GM19239 (cell line): ENCODE results near the gene SPATA45.
"Not testable (repeated sequence)": the region's sequence is repeated elsewhere in the genome, so short reads cannot be mapped to it uniquely, and the experiment has no call there.

ENCODE experiments used
- DNase-seq: peaks from one replicate; pipeline ENCODE4 v3.0.0; 2011; ENCODE audit warnings: low spot score; ENCODE audit not compliant: insufficient read length
- FAIRE-seq: peaks from 2 replicates; lab custom pipeline; 2011; peaks lifted over from hg19 to GRCh38; lab: Jason Lieb, UNC

The SPATA45 gene

DNA sequence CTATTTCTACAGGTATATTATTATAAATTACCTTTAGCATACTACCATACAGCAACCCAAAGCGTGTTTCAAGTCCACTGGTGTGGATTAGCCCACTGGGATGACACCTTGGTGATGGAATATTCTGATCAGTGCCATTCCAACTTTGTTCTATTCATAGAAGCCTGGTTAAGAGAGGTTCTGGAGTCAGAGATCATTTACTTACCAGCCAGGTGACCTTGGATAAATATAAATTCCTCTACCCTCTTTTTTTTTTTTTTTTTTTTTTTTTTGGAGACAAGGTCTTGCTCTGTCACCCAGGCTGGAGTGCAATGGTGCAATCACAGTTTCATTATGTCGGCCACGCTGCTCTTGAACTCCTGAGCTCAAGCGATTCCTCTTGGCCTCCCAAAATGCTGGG, at the start of gene SPATA45:
Gene SPATA45 (minus strand): TSS at position 101 of the 400 bp plus-strand sequence. CDS start 11,500 bp downstream, outside the sequence.
- no peak for FAIRE-seq
- no peak for DNase-seq

DNA sequence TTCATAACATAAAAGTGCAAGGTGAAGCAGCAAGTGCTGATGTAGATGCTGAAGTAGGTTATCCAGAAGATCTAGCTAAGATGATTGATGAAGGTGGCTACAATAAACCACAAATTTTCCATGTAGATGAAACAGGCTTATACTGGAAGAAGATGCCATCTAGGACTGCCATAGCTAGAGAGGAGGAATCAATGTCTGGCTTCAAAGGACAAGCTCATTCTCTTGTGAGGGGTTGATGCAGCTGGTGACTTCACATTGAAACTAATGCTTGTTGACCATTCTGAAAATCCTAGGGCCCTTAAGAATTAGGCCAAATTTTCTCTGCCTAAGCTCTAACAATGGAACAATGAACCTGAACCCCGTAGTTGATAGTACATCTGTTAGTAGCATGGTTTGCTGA, 44.7 kb upstream of the SPATA45 start:
- FAIRE-seq (no peak), DNase-seq (no peak)

DNA sequence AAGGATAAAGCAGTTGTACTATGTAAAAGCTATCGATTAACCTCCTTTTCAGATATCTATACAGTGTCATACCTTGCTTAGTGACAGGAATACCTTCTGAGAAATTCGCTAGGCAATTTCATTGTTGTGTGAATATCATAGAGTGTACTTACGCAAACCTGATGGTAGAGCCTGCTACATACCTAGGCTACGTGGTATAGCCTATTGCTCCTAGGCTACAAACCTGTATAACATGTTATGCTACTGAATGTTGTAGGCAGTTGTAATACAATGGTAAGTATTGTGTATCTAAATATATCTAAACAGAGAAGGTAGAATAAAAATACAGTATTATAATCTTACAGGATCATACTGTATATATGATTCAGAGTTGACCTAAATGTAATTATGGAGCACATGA, 37.1 kb upstream of the SPATA45 start:
- no peak for FAIRE-seq

DNA sequence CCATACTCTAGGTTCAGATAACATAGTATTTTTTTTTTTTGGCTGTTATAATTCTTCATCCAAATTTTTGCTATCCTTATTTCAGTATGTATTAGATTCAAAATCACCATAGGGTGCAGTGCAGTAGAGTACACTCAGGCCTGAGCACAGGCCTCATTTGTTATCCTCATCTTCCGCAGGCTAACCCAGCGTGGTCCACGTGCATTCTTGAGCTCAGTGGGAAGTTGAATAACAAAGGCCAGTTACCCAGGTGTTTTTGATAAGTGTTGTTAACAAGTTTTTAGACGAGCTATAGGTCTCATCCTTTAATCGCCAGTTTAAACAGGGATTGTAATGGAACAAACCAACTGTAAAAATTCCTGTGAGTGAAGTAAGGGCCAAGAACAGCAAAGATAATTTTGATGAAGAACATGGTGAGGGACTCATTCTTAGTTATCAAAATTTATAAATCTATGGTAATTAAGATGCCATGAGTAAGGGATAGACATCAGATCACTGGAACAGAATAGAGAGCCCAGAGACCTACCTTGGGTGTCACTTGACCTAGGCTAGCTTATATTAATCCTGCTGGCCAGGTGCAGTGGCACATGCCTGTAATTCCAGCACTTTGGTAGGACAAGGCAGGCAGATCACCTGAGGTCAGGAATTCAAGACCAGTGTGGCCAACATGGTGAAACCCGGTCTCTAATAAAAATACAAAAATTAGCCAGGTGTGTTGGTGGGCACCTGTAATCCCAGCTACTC, 32.7 kb upstream of the SPATA45 start:
- DNase-seq (no peak), FAIRE-seq (no peak)

More for the DNA sequence above, 37.1 kb upstream of the SPATA45 start:
- no peak for DNase-seq

DNA sequence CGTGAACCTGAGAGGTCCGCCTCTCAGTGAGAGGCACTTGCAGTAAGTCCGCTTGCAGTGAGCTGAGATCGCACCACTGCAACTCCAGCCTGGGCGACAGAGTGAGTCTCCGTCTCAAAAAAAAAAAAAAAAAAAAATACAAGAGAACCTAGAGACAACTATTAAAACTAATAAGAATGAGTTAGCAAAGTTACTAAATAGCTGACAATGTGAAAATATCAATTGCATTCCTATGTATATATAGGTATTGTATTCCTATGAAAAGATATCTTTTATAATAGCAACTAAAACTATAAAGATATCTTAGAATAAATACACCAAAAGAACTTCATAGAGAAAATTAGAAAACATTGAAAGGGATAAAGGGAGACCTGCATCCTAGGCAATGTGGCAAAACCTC, 31.0 kb upstream of the SPATA45 start:
- no peak for FAIRE-seq
- no peak for DNase-seq

DNA sequence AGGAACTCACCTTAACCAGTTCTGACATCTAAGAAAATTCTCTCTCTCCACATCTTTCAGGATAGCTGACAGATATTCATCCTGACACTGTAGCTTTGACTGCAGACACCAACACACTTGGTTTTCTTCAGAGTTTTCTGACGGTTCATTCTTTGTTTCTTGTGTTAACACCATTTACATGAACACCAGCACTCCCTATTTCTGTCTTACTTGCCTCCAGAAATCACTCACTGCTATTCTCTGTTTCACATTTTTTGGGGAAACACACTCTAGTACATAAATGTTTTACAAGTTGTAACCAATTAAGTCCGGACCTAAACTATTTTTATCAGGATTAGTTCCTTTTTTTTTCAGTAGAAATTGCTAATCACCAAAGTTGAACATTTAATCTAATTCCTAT, 26.1 kb upstream of the SPATA45 start:
- DNase-seq (no peak), FAIRE-seq (peak; percentile 95)

DNA sequence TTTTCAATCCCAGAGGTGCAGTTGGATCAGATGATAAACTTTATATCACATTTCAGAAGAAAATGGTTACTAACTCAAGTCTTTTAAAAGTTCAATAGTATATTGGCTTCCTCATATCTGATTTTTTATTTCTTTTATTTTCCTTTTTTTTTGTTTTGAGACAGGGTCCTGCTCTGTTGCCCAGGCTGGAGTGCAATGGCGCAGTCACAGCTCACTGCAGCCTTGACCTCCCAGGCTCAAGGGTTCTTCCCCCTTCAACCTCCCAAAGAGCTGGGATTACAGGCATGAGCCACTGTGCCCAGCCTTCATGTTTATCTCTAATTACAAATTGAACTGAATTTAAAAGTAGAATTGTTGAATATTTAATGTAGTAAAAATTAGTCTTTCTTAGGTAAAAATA, 24.5 kb upstream of the SPATA45 start:
- DNase-seq (no peak), FAIRE-seq (peak; percentile 26)

DNA sequence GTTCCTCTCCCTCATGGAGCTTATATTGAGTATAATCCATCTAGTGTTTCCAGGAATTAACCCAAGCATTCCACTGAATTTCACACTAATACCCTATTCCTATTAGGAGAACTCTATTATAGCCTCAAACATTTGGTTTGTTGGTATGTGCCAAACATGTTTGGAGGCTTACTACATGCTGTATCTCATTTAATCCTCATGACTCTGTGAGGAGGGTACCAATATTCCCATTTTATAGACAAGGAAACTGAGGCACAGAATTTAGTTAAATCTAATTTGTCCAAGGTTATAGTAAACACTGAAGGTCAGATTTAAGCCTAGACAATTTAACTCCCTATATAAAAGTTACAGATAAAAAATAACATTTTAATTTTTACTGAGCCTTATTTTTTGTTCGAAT, 19.7 kb upstream of the SPATA45 start:
- DNase-seq (no peak), FAIRE-seq (no peak)

DNA sequence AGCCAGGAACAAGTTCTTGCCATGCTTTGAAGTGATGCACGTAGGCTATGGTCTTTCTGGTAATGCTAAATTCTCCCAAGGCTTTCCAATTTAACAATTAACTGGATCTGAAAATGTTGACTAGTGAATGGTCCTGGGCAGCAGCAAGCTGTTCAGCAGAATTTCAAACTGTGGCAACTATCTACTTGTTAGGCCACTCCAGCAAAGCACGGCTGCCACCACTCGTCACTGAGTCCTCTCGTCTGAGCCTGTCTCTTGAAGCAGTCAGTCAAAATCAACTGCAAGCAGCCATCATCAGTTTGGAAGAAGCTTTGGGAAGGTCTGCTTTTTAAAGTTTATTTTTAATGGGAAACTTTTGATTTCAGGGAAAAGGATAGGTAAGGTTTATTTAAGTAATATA, 16.8 kb upstream of the SPATA45 start:
- FAIRE-seq (no peak), DNase-seq (no peak)

DNA sequence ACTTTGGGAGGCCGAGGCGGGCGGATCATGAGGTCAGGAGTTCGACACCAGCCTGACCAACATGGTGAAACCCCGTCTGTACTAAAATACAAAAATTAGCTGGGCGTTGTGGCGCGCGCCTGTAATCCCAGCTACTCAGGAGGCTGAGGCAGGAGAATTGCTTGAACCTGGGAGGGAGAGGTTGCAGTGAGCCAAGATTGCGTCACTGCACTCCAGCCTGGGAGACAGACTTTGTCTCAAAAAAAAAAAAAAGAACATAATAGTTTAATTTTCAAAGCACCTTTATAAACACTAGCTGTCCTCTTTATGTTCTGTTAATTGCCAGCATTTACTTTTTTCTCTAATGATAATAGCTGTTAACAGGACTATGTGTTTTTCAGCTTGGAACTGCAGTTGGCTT, 15.9 kb upstream of the SPATA45 start:
- FAIRE-seq = not testable (repeated sequence)

DNA sequence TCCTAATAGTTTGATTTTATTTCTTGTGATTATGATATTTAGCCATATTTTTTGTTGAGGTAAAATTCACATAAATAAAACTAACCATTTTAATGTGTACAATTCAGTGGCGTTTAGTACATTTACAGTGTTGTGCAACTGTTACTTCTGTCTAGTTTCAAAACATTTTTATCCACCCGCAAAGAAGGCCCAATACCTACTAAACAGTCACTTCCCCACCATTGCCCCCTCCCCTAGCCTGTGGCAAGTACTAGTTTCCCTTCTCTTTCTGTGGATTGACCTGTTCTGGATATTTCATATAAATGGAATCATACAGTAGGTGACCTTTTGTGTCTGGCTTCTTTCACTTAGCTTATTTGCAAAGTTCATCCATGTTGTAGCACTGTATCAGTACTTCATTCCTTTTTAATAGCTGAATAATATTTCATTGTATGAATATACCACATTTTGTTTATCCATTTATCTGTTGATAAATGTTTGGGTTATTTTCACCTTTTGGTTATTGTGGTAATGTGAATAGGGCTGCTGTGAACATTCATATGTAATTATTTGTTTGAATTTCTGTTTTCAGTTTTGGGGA, 14.8 kb upstream of the SPATA45 start:
- FAIRE-seq = no peak
- no peak for DNase-seq

More for the DNA sequence above, 15.9 kb upstream of the SPATA45 start:
- not testable (repeated sequence) for DNase-seq

DNA sequence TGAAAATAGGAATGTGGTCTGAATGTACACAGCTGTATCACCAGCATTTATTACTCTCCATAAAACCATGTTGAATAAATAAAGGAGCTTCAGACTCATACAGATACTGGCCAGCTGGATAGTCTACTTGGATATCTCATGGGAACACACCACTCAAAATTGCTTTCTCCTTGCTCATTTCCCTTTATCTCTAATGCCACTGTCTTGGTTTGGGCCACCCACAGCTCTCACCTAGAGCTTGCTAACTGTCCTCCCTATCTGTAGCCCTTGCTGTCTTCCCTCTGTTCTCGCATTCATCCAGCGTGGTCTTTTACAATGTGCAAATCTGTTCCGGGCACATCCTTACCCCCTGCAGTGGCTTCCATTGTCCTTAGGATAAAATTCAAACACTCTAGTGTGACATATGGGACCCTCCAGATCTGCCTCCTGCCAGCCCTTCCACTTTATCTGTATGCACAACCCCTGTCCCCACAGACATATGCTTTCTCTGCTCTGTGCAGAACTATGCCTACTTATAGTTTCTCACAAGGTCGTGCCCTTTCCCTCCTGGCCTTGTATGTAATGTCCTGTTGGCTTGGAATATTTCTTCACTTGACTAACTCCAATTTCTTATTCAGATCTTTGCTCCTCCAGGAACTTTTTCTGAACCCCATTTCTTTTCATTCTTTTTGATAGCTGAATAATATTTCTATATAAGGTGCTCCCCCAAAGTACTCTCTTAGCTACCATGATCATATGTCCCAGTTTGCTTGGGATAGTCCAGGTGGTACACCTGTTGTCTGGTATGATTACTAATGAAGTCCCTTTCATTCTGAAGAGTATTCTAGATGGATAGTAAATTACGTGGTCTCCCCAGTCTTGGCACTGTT, 13.5 kb upstream of the SPATA45 start:
- DNase-seq (no peak), FAIRE-seq (no peak)

DNA sequence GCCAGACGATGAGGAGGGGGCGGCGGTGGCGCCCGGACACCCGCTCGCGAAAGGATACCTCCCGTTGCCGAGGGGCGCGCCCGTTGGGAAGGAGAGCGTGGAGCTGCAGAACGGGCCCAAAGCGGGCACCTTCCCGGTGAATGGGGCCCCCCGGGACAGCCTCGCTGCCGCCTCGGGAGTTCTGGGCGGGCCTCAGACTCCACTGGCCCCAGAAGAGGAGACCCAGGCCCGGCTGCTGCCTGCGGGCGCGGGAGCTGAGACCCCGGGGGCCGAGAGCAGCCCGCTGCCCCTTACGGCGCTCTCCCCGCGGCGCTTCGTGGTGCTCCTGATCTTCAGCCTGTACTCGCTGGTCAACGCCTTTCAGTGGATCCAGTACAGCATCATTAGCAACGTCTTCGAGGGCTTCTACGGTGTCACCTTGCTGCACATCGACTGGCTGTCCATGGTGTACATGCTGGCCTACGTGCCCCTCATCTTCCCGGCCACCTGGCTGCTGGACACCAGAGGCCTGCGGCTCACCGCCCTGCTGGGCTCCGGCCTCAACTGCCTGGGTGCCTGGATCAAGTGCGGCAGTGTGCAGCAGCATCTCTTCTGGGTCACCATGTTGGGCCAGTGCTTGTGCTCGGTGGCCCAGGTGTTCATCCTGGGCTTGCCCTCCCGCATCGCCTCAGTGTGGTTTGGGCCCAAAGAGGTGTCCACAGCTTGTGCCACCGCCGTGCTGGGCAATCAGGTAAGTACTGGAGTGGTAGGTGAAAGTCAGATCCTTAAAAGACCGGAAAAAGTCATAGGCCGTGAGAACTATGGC, 11.2 kb upstream of the SPATA45 start:
- no peak for FAIRE-seq
- DNase-seq = no peak

DNA sequence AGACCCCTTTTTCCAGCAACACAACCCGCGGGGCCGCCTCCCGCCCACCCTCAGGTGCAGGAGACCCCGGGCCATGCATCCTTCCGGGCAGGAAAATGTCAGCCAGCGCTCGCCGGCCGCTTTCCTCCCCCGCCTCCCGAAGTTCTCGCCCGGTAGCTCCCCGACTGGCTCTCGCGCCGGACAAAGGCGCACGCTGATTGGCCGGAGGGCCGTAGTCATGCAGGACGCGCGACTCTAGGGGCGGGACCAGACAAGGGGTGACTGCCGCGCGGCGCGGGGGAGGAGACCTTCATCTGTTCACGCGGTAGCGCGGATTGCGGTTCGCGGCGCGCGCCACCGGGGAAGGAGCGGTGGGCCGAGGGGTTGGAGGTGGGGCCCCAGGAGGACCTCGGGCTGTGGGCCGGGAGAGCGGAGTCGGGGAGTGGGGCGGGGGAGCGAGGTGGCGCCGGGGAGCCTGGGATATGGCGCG, 10.6 kb upstream of the SPATA45 start, which contains the start of gene FLVCR1:
Gene FLVCR1 (plus strand): TSS at position 284 of the 469 bp plus-strand sequence. CDS start 178 bp downstream, at position 462.
- peak; percentile 93 for DNase-seq
- FAIRE-seq = peak; percentile 97

DNA sequence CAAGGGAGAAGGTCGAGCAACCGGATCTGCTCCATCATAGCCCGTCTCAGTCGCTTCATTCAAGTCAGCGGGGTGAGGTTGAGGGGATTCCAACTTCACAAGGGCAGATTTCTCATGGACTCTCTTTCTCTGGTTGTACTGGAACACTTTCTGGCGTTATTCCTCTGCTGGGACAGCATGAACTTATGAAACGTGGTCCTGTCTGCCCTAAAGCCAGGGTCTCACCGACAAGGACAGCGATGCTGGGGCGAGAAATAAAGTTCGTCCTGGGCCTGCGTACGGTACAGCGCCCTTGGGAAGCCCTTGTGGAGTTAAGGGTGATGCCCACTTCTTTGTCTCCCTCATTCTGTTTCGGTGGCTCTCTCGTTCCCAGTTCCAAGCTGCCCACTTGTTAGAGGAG, 9.3 kb upstream of the SPATA45 start:
- FAIRE-seq (no peak), DNase-seq (no peak)

DNA sequence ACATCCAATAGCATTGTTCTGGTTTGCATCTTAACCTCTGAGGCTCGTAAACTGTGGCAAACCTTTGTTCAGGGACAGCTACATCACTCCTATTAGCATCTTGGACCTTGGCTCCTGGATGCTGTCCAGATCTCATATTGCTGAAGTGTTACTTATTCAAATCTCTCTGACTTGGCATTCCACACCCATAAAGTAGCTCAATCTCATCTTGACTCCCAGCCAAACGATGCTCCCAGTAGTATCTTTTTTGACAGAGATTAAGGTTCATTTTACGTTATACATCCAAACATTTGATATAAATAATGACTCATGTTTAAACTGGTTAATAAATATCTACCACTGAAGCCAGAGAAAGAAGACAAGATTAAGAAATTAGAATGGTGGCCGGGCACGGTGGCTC, 6.2 kb upstream of the SPATA45 start:
- no peak for DNase-seq
- peak; percentile 11 for FAIRE-seq

DNA sequence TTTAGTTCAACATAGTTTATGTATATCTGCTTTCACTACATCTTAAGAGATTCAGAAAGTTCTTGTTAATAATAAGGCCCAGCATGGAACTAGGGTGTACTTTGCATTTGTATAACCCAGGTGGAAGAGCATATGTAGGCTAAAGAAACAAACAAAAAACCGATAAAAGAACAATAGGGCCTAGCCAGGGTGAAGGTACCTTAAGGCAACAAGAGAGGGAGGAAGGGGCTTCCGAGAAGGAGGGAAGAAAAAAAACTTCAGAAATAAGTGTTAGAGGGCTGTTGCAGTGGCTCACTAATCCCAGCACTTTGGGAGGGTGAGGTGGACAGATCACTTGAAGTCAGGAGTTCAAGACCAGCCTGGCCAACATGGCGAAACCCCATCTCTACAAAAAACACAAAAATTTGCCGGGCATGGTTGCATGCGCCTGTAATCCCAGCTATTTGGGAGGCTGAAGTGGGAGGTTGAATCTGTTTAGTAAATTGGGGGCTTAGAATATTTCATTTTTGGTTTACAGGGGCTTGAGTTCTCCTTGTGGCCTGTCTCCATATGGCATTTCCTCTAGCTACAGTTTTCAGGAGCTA, 4.7 kb upstream of the SPATA45 start:
- FAIRE-seq = no peak
- no peak for DNase-seq

DNA sequence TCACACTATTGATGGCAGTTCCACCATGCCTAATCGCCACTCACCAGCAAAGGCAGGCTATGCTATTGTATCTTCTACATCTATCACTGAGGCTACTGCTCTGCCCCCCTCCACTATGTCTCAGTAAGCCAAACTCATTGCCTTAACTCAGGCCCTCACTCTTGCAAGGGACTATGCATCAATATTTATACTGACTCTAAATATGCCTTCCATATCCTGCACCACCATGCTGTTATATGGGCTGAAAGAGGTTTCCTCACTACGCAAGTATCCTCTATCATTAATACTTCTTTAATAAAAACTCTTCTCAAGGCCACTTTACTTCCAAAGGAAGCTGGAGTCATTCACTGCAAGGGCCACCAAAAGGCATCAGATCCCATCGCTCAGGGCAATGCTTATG, 2.9 kb downstream of the SPATA45 start:
- DNase-seq, FAIRE-seq: not testable (repeated sequence)

DNA sequence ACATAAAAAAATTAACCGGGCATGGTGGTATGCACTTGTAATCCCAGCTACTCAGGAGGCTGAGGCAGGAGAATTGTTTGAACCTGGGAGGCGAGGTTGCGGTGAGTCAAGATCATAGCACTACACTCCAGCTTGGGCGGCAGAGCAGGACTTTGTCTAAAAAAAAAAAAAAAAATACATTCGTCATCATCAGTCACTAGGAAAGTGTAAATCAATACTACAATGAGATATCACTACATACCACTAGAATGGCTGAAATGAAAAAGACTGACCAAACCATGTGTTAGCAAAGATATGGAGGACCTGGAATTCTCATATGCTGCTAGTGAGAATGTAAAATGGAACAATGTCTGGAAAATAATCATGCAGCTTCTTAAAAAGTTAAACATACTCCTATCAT, 9.3 kb downstream of the SPATA45 start:
- no peak for DNase-seq

More for the DNA sequence above, 9.3 kb downstream of the SPATA45 start:
- no peak for FAIRE-seq
